AG09319 (cell line): ENCODE results near the gene AGAP1.

Source experiments
- DNase-seq: peaks from one replicate; pipeline ENCODE4 v3.0.0-alpha.2; 2010; ENCODE audit warnings: low read depth; ENCODE audit errors: extremely low read depth
- CTCF ChIP-seq: IDR thresholded peaks from 2 replicates; pipeline ENCODE4 v1.5.1; 2011; ENCODE audit warnings: low read depth, mild to moderate bottlenecking, inconsistent platforms, low read length, moderate library complexity

Gene AGAP1

GRCh38 chr2:236049981-236050380 is 556.1 kb downstream of the AGAP1 start:
- TF ChIP-seq CTCF: no peak
- DNase-seq: no peak

- DNase-seq: no peak
- no peak for TF ChIP-seq CTCF
Observed at GRCh38 chr2:236051351-236051750, 557.5 kb downstream of the AGAP1 start.

- no peak for TF ChIP-seq CTCF
- DNase-seq: no peak
Observed at GRCh38 chr2:236051806-236052205, 558.0 kb downstream of the AGAP1 start.

GRCh38 chr2:236052206-236052605 is 558.4 kb downstream of the AGAP1 start:
- TF ChIP-seq CTCF: no peak
- no peak for DNase-seq

GRCh38 chr2:236052926-236053821 is 559.3 kb downstream of the AGAP1 start:
- no peak for TF ChIP-seq CTCF
- no peak for DNase-seq

- no peak for TF ChIP-seq CTCF
- DNase-seq: no peak
Observed at GRCh38 chr2:236054125-236054524, 560.3 kb downstream of the AGAP1 start.

GRCh38 chr2:236054621-236055305 is 560.9 kb downstream of the AGAP1 start:
- TF ChIP-seq CTCF: no peak
- DNase-seq: no peak
